A673 (cell line): Measurements from ENCODE around the gene ZNF182.
"Not testable (repeated sequence)": the region's sequence is repeated elsewhere in the genome, so short reads cannot be mapped to it uniquely, and the experiment has no call there.

Experiments
- EZH2 ChIP-seq: fragments of 200-600 bp; sonication (generic); IDR thresholded peaks from 2 replicates; pipeline ENCODE4 v1.6.1; 2017; ENCODE audit warnings: borderline replicate concordance, low read depth, mild to moderate bottlenecking, mixed read lengths, antibody characterized with exemption, low read length; ENCODE audit not compliant: poor library complexity, severe bottlenecking
- TF ChIP-seq, protein P1 (sequence below): fragments of 300-800, 200-600 bp; sonication (generic); conservative IDR thresholded peaks from 2 replicates; pipeline ENCODE4 v1.5.1; 2017; ENCODE audit warnings: low read depth, mild to moderate bottlenecking, antibody characterized with exemption, low read length, moderate library complexity, mixed read lengths

DNA sequence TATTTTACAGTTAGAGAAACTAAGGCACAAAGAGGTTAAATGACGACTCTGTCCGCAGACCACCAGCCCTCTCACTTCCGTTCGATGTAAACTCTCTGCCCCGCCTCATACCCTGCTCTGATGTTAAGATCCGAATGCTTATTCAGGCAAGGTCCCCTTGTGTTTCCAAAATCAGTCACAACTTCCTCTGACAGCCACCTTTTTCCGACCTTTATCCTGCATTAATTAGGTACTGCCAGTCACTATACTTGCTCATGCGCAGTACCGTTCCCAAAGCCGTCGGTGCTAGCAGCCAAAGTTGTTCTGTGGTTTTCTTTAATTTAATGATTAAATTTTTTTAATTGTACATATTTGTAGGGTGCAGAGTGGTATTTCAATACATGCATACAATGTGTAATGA lies 16.7 kb upstream of the ZNF182 start:
- TF ChIP-seq, protein P1, sequence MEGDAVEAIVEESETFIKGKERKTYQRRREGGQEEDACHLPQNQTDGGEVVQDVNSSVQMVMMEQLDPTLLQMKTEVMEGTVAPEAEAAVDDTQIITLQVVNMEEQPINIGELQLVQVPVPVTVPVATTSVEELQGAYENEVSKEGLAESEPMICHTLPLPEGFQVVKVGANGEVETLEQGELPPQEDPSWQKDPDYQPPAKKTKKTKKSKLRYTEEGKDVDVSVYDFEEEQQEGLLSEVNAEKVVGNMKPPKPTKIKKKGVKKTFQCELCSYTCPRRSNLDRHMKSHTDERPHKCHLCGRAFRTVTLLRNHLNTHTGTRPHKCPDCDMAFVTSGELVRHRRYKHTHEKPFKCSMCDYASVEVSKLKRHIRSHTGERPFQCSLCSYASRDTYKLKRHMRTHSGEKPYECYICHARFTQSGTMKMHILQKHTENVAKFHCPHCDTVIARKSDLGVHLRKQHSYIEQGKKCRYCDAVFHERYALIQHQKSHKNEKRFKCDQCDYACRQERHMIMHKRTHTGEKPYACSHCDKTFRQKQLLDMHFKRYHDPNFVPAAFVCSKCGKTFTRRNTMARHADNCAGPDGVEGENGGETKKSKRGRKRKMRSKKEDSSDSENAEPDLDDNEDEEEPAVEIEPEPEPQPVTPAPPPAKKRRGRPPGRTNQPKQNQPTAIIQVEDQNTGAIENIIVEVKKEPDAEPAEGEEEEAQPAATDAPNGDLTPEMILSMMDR = not testable (repeated sequence)
- TF ChIP-seq EZH2 = not testable (repeated sequence)
